HepG2 (cell line): ENCODE measurements around the gene ATRN. TPM values are rescaled to one million over a fixed set of nuclear protein-coding genes. Genes with fewer than 3 reads are reported as not detected.
A peak's percentile ranks its signal among the peaks of the same experiment; 100 is the strongest.

Source experiments
- ATAD3A ChIP-seq: sonication (generic); formaldehyde crosslinking; IDR thresholded peaks from 2 replicates; pipeline ENCODE4 v1.4.0; 2020; ENCODE audit warnings: missing genetic modification reagents
- ATF1 ChIP-seq: IDR thresholded peaks from 2 replicates; pipeline ENCODE4 v1.6.1; 2016; ENCODE audit warnings: mild to moderate bottlenecking, control low read depth
- JDP2 ChIP-seq: sonication (generic); formaldehyde crosslinking; IDR thresholded peaks from 2 replicates; pipeline ENCODE4 v1.8.1; 2022; ENCODE audit warnings: missing genetic modification reagents, borderline replicate concordance
- MEIS2 ChIP-seq: sonication (generic); formaldehyde crosslinking; IDR thresholded peaks from 2 replicates; pipeline ENCODE4 v1.9.0; 2021; ENCODE audit warnings: mild to moderate bottlenecking, missing genetic modification reagents
- MIXL1 ChIP-seq: IDR thresholded peaks from 2 replicates; pipeline ENCODE4 v1.6.1; 2016
- PAWR ChIP-seq: sonication (generic); formaldehyde crosslinking; IDR thresholded peaks from 2 replicates; pipeline ENCODE4 v1.4.0; 2020; ENCODE audit warnings: missing genetic modification reagents, mild to moderate bottlenecking, borderline replicate concordance
- RORA ChIP-seq: sonication (generic); formaldehyde crosslinking; IDR thresholded peaks from 2 replicates; pipeline ENCODE4 v1.5.0; 2020; ENCODE audit warnings: mild to moderate bottlenecking, missing genetic modification reagents, moderate library complexity
- SMAD9 ChIP-seq: sonication (generic); formaldehyde crosslinking; IDR thresholded peaks from 2 replicates; pipeline ENCODE4 v1.5.1; 2020; ENCODE audit warnings: mild to moderate bottlenecking, missing genetic modification reagents
- SRSF1 ChIP-seq: fragments of 200-400 bp; formaldehyde crosslinking; optimal IDR thresholded peaks from 2 replicates; pipeline ENCODE3; 2017; ENCODE audit warnings: mild to moderate bottlenecking, low read depth, low read length, moderate library complexity
- TCF12 ChIP-seq, 2 experiments: fragments of 450-650 bp in 1 of 2; sonication (generic) in 1 of 2; formaldehyde crosslinking in 1 of 2; IDR thresholded peaks; 2 replicates each; pipeline versions ENCODE4 v1.6.1 to v1.8.0; 2017 to 2022; ENCODE audit warnings: antibody characterized with exemption in 1 of 2, mild to moderate bottlenecking in 1 of 2, missing genetic modification reagents in 1 of 2, moderate library complexity in 1 of 2
- ZBTB21 ChIP-seq: sonication (generic); formaldehyde crosslinking; IDR thresholded peaks from 2 replicates; pipeline ENCODE4 v1.4.0; 2020; ENCODE audit warnings: missing genetic modification reagents
- ZNF180 ChIP-seq: sonication (generic); formaldehyde crosslinking; IDR thresholded peaks from 2 replicates; pipeline ENCODE4 v1.4.0; 2020; ENCODE audit warnings: low read depth, missing genetic modification reagents, borderline replicate concordance
- ZNF292 ChIP-seq: sonication (generic); formaldehyde crosslinking; IDR thresholded peaks from 2 replicates; pipeline ENCODE4 v1.8.1; 2022; ENCODE audit warnings: mild to moderate bottlenecking, low read depth, missing genetic modification reagents, borderline replicate concordance
- ZNF556 ChIP-seq: sonication (generic); formaldehyde crosslinking; IDR thresholded peaks from 2 replicates; pipeline ENCODE4 v1.4.0; 2020; ENCODE audit warnings: mild to moderate bottlenecking, missing genetic modification reagents, borderline replicate concordance
- ZNF557 ChIP-seq: sonication (generic); formaldehyde crosslinking; IDR thresholded peaks from 2 replicates; pipeline ENCODE4 v1.4.0; 2020; ENCODE audit warnings: missing genetic modification reagents
- ZNF567 ChIP-seq: sonication (generic); formaldehyde crosslinking; IDR thresholded peaks from 2 replicates; pipeline ENCODE4 v1.8.1; 2023; ENCODE audit warnings: mild to moderate bottlenecking, missing genetic modification reagents, borderline replicate concordance
- ZNF724P ChIP-seq: sonication (generic); formaldehyde crosslinking; IDR thresholded peaks from 2 replicates; pipeline ENCODE4 v1.8.0; 2022; ENCODE audit warnings: missing genetic modification reagents, borderline replicate concordance
- ZSCAN25 ChIP-seq: sonication (generic); formaldehyde crosslinking; IDR thresholded peaks from 2 replicates; pipeline ENCODE4 v1.8.0; 2022; ENCODE audit warnings: mild to moderate bottlenecking, missing genetic modification reagents
- polyA plus RNA-seq, 8 experiments: library from polyadenylated mRNA; depleted of rRNA in 3 of 8; stranded (reverse) in 7 of 8; unstranded in 1 of 8; fragments of >200 nt; fragmentation: Illumina TruSeq in 4 of 8; extraction: Trizol in 4 of 8; gene quantifications; 2 replicates each; pipeline versions ENCODE4 v1.2.1 to v1.2.3, GENCODE V29; 2011 to 2016; ENCODE audit warnings: low read depth in 4 of 8, missing spikeins in 1 of 8, mixed read lengths in 1 of 8; ENCODE audit not compliant: insufficient read depth in 1 of 8
- total RNA-seq, 5 experiments: library from RNA; depleted of rRNA; stranded (reverse); fragments of >200 nt; fragmentation: Illumina TruSeq; extraction: Trizol; gene quantifications; 2 replicates each; pipeline ENCODE4 v1.2.3, GENCODE V29; 2016; ENCODE audit warnings: low read depth in 1 of 5
- TF ChIP-seq, protein P1 (sequence below): sonication (generic); formaldehyde crosslinking; IDR thresholded peaks from 2 replicates; pipeline ENCODE4 v1.4.0; 2020; ENCODE audit warnings: missing genetic modification reagents
- TF ChIP-seq, protein P2 (sequence below): sonication (generic); formaldehyde crosslinking; IDR thresholded peaks from 2 replicates; pipeline ENCODE4 v1.5.1; 2020; ENCODE audit warnings: missing genetic modification reagents, mild to moderate bottlenecking, borderline replicate concordance

The ATRN gene
- total and polyA plus RNA-seq, 2 of the 13 experiments (the other 11 are each of a cell fraction or from before 2014, with no cell fraction given), result 44.2 to 81.1 TPM

DNA sequence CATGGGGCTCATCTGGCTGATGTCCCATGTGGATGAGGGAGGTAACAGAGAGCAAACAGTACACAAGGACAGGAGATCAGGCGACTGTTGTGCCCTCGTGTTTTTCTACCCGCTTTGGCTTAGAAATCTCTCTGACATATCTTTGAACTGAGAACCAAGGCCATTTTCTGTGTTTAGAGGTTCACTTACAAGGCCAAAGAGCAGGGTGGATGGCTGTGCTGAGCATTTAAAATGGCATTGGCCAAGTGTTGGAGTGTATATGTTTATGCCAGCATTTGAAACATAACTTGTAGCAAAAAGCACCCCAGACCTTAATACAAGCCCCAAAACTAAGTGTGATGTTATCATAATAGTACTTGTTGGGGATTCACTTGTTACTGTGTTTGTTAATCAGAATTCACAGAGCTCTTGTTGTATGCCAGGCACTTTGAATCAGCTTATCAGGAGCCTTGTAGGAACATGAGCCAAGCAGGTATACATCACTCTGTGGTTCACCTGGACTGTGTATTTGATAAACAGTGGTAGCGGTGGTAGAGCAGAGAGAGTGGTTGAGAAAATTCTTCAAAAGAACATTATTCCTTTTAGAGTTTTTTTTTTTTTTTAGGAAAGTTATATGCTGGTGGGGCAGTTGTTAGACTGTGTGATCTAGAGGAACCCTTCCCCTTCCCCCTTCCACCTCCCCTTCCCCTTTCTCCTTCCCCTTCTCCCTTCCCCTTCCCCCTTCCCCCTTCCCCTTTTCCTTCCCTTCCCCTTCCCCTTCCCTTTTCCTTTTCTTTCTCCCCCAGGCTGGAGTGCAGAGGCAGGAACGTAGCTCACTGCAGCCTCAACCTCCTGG lies 71.3 kb downstream of the ATRN start (continued):
- TF ChIP-seq TCF12 (IDR thresholded peaks at IDR 0.05), result no peak
- peak; percentile 60; the same call in 1 of the 2 replicates for TF ChIP-seq TCF12 (CRISPR knock-in tag; IDR thresholded peaks at IDR 0.05)
- no peak for TF ChIP-seq RORA
- peak; percentile 93; the same call in 1 of the 2 replicates for TF ChIP-seq MIXL1 (CRISPR knock-in tag)
- TF ChIP-seq ZNF556, result peak; percentile 65; the same call in 1 of the 2 replicates
- peak; percentile 94; the same call in 1 of the 2 replicates for TF ChIP-seq ZNF292 (CRISPR knock-in tag)
- TF ChIP-seq MEIS2 (CRISPR knock-in tag), result peak; percentile 96; the same call in 1 of the 2 replicates
- no peak for TF ChIP-seq JDP2 (CRISPR knock-in tag)
- TF ChIP-seq ATAD3A (CRISPR knock-in tag), result no peak
- peak; percentile 72; the same call in 1 of the 2 replicates for TF ChIP-seq ZSCAN25 (CRISPR knock-in tag)
- TF ChIP-seq SMAD9 (CRISPR knock-in tag), result 0 out of 2 replicates have a peak, but pooled peaks have one; percentile 47
- no peak; the same call in 1 of the 2 replicates for TF ChIP-seq ZNF724P (CRISPR knock-in tag)
- TF ChIP-seq, protein P1, sequence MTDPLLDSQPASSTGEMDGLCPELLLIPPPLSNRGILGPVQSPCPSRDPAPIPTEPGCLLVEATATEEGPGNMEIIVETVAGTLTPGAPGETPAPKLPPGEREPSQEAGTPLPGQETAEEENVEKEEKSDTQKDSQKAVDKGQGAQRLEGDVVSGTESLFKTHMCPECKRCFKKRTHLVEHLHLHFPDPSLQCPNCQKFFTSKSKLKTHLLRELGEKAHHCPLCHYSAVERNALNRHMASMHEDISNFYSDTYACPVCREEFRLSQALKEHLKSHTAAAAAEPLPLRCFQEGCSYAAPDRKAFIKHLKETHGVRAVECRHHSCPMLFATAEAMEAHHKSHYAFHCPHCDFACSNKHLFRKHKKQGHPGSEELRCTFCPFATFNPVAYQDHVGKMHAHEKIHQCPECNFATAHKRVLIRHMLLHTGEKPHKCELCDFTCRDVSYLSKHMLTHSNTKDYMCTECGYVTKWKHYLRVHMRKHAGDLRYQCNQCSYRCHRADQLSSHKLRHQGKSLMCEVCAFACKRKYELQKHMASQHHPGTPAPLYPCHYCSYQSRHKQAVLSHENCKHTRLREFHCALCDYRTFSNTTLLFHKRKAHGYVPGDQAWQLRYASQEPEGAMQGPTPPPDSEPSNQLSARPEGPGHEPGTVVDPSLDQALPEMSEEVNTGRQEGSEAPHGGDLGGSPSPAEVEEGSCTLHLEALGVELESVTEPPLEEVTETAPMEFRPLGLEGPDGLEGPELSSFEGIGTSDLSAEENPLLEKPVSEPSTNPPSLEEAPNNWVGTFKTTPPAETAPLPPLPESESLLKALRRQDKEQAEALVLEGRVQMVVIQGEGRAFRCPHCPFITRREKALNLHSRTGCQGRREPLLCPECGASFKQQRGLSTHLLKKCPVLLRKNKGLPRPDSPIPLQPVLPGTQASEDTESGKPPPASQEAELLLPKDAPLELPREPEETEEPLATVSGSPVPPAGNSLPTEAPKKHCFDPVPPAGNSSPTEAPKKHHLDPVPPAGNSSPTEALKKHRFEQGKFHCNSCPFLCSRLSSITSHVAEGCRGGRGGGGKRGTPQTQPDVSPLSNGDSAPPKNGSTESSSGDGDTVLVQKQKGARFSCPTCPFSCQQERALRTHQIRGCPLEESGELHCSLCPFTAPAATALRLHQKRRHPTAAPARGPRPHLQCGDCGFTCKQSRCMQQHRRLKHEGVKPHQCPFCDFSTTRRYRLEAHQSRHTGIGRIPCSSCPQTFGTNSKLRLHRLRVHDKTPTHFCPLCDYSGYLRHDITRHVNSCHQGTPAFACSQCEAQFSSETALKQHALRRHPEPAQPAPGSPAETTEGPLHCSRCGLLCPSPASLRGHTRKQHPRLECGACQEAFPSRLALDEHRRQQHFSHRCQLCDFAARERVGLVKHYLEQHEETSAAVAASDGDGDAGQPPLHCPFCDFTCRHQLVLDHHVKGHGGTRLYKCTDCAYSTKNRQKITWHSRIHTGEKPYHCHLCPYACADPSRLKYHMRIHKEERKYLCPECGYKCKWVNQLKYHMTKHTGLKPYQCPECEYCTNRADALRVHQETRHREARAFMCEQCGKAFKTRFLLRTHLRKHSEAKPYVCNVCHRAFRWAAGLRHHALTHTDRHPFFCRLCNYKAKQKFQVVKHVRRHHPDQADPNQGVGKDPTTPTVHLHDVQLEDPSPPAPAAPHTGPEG (CRISPR knock-in tag), result 0 out of 2 replicates have a peak, but pooled peaks have one; percentile 42
- peak; percentile 66; the same call in 1 of the 2 replicates for TF ChIP-seq ATF1 (CRISPR knock-in tag)
- no peak for TF ChIP-seq PAWR (CRISPR knock-in tag)
- no peak for TF ChIP-seq SRSF1
- no peak for TF ChIP-seq ZNF180 (CRISPR knock-in tag)
- peak; percentile 32; the same call in 1 of the 2 replicates for TF ChIP-seq ZNF557 (CRISPR knock-in tag)
- TF ChIP-seq, protein P2, sequence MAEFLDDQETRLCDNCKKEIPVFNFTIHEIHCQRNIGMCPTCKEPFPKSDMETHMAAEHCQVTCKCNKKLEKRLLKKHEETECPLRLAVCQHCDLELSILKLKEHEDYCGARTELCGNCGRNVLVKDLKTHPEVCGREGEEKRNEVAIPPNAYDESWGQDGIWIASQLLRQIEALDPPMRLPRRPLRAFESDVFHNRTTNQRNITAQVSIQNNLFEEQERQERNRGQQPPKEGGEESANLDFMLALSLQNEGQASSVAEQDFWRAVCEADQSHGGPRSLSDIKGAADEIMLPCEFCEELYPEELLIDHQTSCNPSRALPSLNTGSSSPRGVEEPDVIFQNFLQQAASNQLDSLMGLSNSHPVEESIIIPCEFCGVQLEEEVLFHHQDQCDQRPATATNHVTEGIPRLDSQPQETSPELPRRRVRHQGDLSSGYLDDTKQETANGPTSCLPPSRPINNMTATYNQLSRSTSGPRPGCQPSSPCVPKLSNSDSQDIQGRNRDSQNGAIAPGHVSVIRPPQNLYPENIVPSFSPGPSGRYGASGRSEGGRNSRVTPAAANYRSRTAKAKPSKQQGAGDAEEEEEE (CRISPR knock-in tag), result peak; percentile 85; the same call in 1 of the 2 replicates
- no peak for TF ChIP-seq ZNF567 (CRISPR knock-in tag)
- peak; percentile 13; the same call in 1 of the 2 replicates for TF ChIP-seq ZBTB21 (CRISPR knock-in tag)
